RWPE1 (cell line): ENCODE measurements around the gene STUB1.

Source experiments
- CTCF ChIA-PET: fragments of 350-600 bp; sonication (Branson Sonifier 250); formaldehyde crosslinking; extraction: SDS; loops from one replicate; lab custom pipeline; 2021; lab: Yijun Ruan, JAX
- POLR2A ChIA-PET: fragments of 400-600 bp; formaldehyde crosslinking; extraction: SDS; loops from one replicate; lab custom pipeline; 2020; ENCODE audit warnings: antibody characterized with exemption; ENCODE audit not compliant: low non-redundant PET; lab: Yijun Ruan, JAX
- DNase-seq: peaks from one replicate; pipeline ENCODE4 v3.0.0; 2012; ENCODE audit warnings: low spot score
- H3K27ac ChIP-seq: fragments of 450-650 bp; 2 replicates; pipeline ENCODE4 v1.5.1; 2017
- TF ChIP-seq, protein P1 (sequence below): fragments of 450-650 bp; conservative IDR thresholded peaks from 2 replicates; pipeline ENCODE4 v1.5.1; 2017; ENCODE audit warnings: low read depth, mild to moderate bottlenecking

Gene STUB1

DNA sequence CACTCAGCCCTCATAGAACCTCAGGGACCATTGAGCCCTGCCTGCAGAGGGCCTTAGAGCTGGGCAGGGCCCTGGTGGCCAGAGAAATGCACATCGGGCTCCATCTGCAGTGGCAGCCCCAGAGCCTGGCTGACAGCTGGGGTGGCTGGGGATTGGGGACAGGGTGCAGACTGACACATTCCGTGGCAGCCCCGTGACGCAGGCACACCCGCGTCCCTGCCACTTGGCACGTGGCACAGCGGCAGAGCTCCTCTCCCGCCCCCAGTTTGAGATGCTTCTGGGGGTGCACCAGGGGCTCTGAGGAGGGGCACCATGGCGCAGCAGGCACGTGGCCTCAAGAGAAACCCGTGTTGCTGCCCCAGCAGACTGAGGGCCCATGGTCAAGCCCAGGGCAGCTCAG is 23.2 kb downstream of the STUB1 start:
- POLR2A ChIA-PET, result interaction anchor here (0.6 to 1.3 kb wide), 2 partner anchors 10 to 109 kb away, joined by 3 to 5 read pairs; no protein-coding TSS in a partner anchor
- no peak overlapping the region; the same call in 1 of the 2 replicates for H3K27ac ChIP-seq
- TF ChIP-seq, protein P1, sequence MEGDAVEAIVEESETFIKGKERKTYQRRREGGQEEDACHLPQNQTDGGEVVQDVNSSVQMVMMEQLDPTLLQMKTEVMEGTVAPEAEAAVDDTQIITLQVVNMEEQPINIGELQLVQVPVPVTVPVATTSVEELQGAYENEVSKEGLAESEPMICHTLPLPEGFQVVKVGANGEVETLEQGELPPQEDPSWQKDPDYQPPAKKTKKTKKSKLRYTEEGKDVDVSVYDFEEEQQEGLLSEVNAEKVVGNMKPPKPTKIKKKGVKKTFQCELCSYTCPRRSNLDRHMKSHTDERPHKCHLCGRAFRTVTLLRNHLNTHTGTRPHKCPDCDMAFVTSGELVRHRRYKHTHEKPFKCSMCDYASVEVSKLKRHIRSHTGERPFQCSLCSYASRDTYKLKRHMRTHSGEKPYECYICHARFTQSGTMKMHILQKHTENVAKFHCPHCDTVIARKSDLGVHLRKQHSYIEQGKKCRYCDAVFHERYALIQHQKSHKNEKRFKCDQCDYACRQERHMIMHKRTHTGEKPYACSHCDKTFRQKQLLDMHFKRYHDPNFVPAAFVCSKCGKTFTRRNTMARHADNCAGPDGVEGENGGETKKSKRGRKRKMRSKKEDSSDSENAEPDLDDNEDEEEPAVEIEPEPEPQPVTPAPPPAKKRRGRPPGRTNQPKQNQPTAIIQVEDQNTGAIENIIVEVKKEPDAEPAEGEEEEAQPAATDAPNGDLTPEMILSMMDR, result no peak
- DNase-seq, result no peak
- CTCF ChIA-PET, result interaction anchor here (0.9 kb wide), 1 partner anchor 82 kb away, joined by 3 read pairs; no protein-coding TSS in a partner anchor

DNA sequence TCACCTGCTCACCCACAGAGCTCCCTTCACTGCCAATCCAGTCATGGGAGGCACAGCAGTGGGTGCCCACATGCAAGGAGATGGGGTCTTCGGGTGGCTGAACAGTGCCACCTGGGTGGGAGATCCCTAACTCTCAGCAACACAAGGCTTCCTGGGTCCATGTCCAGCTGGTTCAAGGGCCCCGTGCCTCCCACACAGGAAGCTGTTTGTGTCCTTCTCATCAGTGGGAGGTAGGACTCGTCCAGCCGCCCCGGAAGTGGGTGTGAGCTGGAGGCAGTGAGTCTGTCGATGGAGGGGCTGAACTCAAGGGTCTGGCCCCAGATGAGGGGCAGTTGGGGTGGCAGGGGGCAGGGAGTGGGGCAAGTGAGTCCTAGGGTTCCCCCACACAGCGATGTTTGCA is 23.8 kb downstream of the STUB1 start:
- ChIA-PET CTCF (interaction anchor here (0.5 to 0.9 kb wide), 2 partner anchors 81 to 255 kb away, joined by 3 read pairs; no protein-coding TSS in a partner anchor), POLR2A (interaction anchor here (0.6 kb wide), 1 partner anchor 110 kb away, joined by 3 read pairs; no protein-coding TSS in a partner anchor)
- H3K27ac ChIP-seq, result peak overlapping the region; percentile 87
- DNase-seq, result no peak
- TF ChIP-seq, protein P1, result no peak

DNA sequence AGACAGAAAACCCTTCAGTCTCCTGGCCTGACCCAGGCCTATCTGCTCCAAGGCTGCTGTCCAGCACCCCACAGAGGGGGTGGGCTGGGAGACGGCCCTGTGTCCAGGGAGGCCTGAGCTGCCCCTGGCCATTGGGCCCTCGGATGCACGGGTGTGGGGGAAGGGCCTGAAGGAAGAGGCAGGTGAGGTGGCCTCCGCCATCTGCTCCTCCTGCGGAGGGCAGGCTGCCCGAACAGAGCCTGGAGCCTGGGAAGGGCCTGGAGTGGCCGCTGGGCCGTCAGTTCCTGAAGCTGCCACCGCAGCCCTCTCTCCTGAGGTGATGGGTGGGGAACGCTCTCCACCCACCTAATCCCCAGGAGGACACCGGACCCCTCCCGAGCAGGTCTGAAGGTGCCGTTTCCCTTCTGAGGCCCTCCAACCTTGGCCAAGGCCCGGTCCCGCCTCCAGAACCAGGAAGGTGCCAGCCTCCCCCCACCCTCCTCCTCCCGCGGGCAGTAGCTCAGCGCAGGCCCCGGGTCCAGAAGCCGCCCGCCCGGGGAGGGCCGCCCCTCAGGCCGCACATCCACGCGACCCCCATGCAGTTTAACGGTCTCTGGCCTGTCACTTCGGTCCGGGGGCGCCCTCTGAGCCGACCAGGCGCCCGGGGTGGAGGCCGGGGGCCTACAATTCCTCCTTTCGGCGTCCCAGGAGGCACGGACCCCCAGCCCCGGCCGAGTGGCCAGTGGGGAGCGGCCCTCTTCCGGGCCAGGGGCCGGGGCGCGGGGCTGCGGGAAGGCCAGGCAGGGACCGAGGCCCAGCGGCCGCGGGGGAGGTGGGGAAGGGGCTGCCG is 24.6 kb downstream of the STUB1 start:
- peak overlapping the region; percentile 87 for H3K27ac ChIP-seq
- TF ChIP-seq, protein P1, result no peak
- ChIA-PET POLR2A (no interaction called here), CTCF (interaction anchor here (0.5 kb wide), 1 partner anchor 256 kb away, joined by 3 read pairs; no protein-coding TSS in a partner anchor)
- no peak for DNase-seq

DNA sequence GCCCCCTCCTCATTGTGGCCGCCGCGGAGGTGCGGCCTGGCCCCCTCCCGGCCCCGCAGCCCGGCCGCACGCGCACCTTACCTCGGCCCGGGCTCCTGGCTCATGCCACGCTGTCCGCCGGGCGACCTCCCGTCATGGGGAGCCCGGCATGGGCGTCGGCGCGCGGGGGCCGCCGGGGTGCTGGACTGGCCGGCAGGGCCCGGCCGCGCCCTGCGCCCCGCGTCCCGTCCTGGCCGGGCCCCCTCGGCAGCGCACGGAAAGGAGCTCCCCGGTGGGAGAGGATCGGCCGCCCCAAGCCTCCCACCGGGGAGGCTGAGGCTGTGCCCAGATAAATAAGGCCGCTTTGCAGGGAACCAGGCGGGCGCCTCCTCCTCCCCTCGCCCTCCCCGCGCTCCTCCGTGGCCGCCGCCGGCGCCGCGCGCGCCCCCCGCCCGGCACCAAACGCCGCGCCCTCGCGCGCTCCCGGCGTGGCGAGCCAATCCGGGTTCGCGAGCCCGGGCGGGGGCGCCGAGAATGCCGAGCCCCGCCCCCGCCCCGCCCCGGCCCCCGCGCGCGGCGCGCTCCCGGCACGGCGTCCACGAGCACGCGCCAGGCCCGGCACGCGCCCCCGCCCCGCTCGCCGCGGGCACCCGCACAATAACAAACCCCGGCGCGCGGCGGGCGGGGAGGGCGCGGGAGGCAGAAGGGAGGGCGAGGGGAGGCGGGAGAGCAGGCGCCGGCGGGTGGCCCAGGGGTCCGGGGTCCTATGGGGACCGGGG is 25.4 kb downstream of the STUB1 start, which contains the start of gene FBXL16:
FBXL16 (minus strand) TSS at position 371 of the 758 bp plus-strand sequence. CDS start 8,396 bp downstream, outside the sequence.
- POLR2A ChIA-PET, result no interaction called here
- H3K27ac ChIP-seq, result peak within 1 kb of the TSS; percentile 87
- peak; percentile 74 for DNase-seq
- TF ChIP-seq, protein P1, result no peak
- CTCF ChIA-PET, result no interaction called here

DNA sequence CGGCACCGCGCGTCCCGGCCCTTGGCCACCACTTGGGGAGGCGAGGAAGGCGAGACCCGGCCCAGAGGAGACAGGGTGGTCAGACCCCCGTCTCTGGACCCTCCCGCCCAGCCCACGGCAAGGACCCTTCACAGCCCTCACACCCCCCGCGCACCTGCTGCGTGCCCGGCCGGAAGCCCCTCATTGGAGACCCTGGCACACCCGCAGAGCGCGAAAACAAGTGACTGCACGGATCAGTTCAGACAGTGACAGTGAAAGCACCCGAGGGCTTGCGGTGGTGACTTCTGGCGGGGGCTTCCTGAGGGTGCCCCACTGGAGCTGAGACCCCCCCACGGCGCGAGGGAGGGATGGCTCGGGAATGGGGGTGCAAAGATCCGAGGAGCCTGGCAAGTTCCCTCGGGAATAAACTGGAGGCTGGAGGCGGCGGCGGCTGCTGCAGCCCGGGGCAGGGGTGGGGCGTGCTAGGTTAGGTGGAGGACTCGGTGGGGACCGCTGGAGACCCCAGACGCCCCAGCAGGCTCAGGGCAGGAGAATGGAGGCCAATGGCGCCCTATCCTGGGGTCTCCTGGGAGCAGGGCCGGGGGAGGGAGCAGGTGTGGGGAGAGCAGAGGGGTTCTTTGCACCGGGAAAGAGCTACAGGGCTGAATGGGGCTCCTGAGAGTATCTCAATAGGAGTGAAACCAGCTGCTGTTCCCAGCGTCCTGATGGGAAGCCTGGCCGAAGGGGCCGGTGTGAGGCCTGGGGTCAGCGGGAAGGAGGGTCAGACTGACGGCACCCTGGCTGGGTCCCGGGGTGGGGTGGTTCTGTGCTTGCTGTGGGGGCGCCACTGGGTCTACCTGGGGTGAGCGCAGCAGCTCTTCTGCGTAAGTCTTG is 26.2 kb downstream of the STUB1 start:
- peak overlapping the region; percentile 87 for H3K27ac ChIP-seq
- TF ChIP-seq, protein P1, result no peak
- POLR2A ChIA-PET, result interaction anchor here (0.6 to 2.0 kb wide), 2 partner anchors 9 to 11 kb away, joined by 6 to 9 read pairs; no protein-coding TSS in a partner anchor
- CTCF ChIA-PET, result interaction anchor here (0.6 to 1.1 kb wide), 3 partner anchors 49 to 79 kb away, joined by 3 to 5 read pairs (median 3); partner anchors contain the start of gene WDR90
- DNase-seq, result no peak
